K562 (cell line): ENCODE data around the gene PEBP1. TPM values are rescaled to one million over a fixed set of nuclear protein-coding genes. Genes with fewer than 3 reads are reported as not detected.
A peak's percentile ranks its signal among the peaks of the same experiment; 100 is the strongest.

Experiments used
- ATAC-seq: fragments of 200-7000 bp; cut with Tn5 transposase; 3 replicates; pipeline ENCODE4 v1.9.1; 2020; ENCODE audit warnings: moderate library complexity
- BruUV-seq: library from RNA; stranded (reverse); fragments of 400-500 nt; replicated peaks from 2 replicates; lab custom pipeline; 2021; lab: Mats Ljungman, UMichigan
- CTCF ChIA-PET: fragments of 300-600 bp; formaldehyde crosslinking; extraction: SDS; loops from one replicate; lab custom pipeline; 2021; ENCODE audit warnings: low intra/inter-chr PET ratio; lab: Yijun Ruan, JAX
- POLR2A ChIA-PET: fragments of 300-600, 350-650 bp; sonication (Branson Sonifier 250); formaldehyde crosslinking; extraction: SDS; loops from one replicate; lab custom pipeline; 2021; ENCODE audit warnings: antibody characterized with exemption, inconsistent platforms; lab: Yijun Ruan, JAX
- DNase-seq, 4 experiments: peaks; one replicate each; pipeline versions ENCODE4 v3.0.0 to v3.0.0-alpha.2; 2011 to 2018; ENCODE audit warnings: low spot score in 3 of 4, mixed read lengths in 3 of 4; ENCODE audit errors: extremely low read depth in 1 of 4
- FAIRE-seq: peaks from 2 replicates; lab custom pipeline; 2011; peaks lifted over from hg19 to GRCh38; lab: Jason Lieb, UNC
- H2AFZ ChIP-seq: 2 replicates; pipeline ENCODE4 v1.6.0; 2011; ENCODE audit warnings: low read depth, low read length, control low read depth, inconsistent platforms
- H3K27ac ChIP-seq: fragments of 200-600 bp; 3 replicates; pipeline ENCODE4 v1.8.0; 2011; ENCODE audit warnings: low read depth, mild to moderate bottlenecking, control low read depth, inconsistent platforms, low read length, moderate library complexity, mixed read lengths; ENCODE audit errors: extremely low read depth
- H3K27me3 ChIP-seq, 2 experiments: fragments of 300-600 bp in 1 of 2; 2 replicates in 1 of 2; 3 replicates in 1 of 2; pipeline versions ENCODE4 v1.6.0 to v1.8.0; 2011; ENCODE audit warnings: inconsistent platforms in 2 of 2, low read length in 2 of 2, mild to moderate bottlenecking in 1 of 2, mixed read lengths in 1 of 2, moderate library complexity in 1 of 2; ENCODE audit not compliant: control insufficient read depth in 2 of 2, insufficient read depth in 2 of 2
- H3K36me3 ChIP-seq: fragments of 300-600 bp; 3 replicates; pipeline ENCODE4 v1.8.0; 2011; ENCODE audit warnings: mild to moderate bottlenecking, low read length, inconsistent platforms; ENCODE audit not compliant: control insufficient read depth, insufficient read depth
- H3K4me1 ChIP-seq, 2 experiments: fragments of 200-600 bp in 1 of 2; replicated peaks in 1 of 2; 2 replicates in 1 of 2; 3 replicates in 1 of 2; pipeline versions ENCODE4 v1.5.1 to v1.8.0; 2011; ENCODE audit warnings: inconsistent platforms in 2 of 2, low read length in 2 of 2, mild to moderate bottlenecking in 1 of 2, mixed read lengths in 1 of 2, moderate library complexity in 1 of 2; ENCODE audit not compliant: control insufficient read depth in 2 of 2, insufficient read depth in 2 of 2
- H3K4me2 ChIP-seq: 2 replicates; pipeline ENCODE4 v1.6.1; 2011; ENCODE audit warnings: low read length, control low read depth, inconsistent platforms, mixed read lengths; ENCODE audit not compliant: insufficient read depth
- H3K4me3 ChIP-seq: fragments of 200-600 bp; sonication (generic), shearing (Covaris generic); 2 replicates; pipeline ENCODE4 v1.5.1; 2016; ENCODE audit warnings: control low read depth, inconsistent platforms
- H3K79me2 ChIP-seq: fragments of 200-600 bp; 3 replicates; pipeline ENCODE4 v1.8.0; 2011; ENCODE audit warnings: low read length, inconsistent platforms; ENCODE audit not compliant: control insufficient read depth, insufficient read depth
- H3K9ac ChIP-seq, 2 experiments: 2 replicates each; pipeline versions ENCODE4 v1.6.0 to v1.6.1; 2011; ENCODE audit warnings: low read depth in 2 of 2, low read length in 2 of 2, control low read depth in 1 of 2, inconsistent platforms in 1 of 2, mild to moderate bottlenecking in 1 of 2, mixed read lengths in 1 of 2; ENCODE audit not compliant: insufficient read depth in 1 of 2
- H3K9me1 ChIP-seq: one replicate; pipeline ENCODE4 v1.6.0; 2011; ENCODE audit warnings: inconsistent platforms, mild to moderate bottlenecking, low read length, moderate library complexity; ENCODE audit not compliant: control insufficient read depth, insufficient read depth
- H3K9me3 ChIP-seq: replicated peaks from 2 replicates; pipeline ENCODE4 v1.5.1; 2011; ENCODE audit warnings: low read depth, low read length, inconsistent platforms; ENCODE audit not compliant: control insufficient read depth, insufficient read depth
- H4K20me1 ChIP-seq: replicated peaks from 2 replicates; pipeline ENCODE4 v1.6.1; 2011; ENCODE audit warnings: low read length, inconsistent platforms, mixed read lengths; ENCODE audit not compliant: control insufficient read depth, insufficient read depth
- CREBBP ChIP-seq: IDR thresholded peaks from one replicate; pipeline ENCODE4 v1.6.1; 2012; ENCODE audit warnings: low read depth, mild to moderate bottlenecking, control low read depth, inconsistent platforms, low read length
- FOS ChIP-seq: IDR thresholded peaks from 3 replicates; pipeline ENCODE4 v1.6.1; 2011; ENCODE audit not compliant: insufficient read length; ENCODE audit errors: extremely low read depth
- POLR2G ChIP-seq: fragments of 200-400 bp; formaldehyde crosslinking; IDR thresholded peaks from 2 replicates; pipeline ENCODE4 v1.6.1; 2017; ENCODE audit warnings: low read depth, mild to moderate bottlenecking, antibody characterized with exemption, low read length, moderate library complexity
- RAD51 ChIP-seq: fragments of 450-650 bp; IDR thresholded peaks from 2 replicates; pipeline ENCODE4 v1.7.1; 2016; ENCODE audit warnings: low read depth, mild to moderate bottlenecking, borderline replicate concordance
- RBM25 ChIP-seq: fragments of 200-400 bp; formaldehyde crosslinking; IDR thresholded peaks from 2 replicates; pipeline ENCODE4 v1.6.1; 2018; ENCODE audit warnings: low read length, low read depth, moderate library complexity; ENCODE audit not compliant: severe bottlenecking
- SRSF9 ChIP-seq: fragments of 200-400 bp; formaldehyde crosslinking; IDR thresholded peaks from 2 replicates; pipeline ENCODE4 v1.6.1; 2017; ENCODE audit warnings: low read depth, low read length, borderline replicate concordance
- TBP ChIP-seq: optimal IDR thresholded peaks from 2 replicates; pipeline ENCODE3; 2011; ENCODE audit warnings: low read depth, low read length, improper control_type of control experiment
- TFAM ChIP-seq: fragments of 250-450 bp; sonication (Bioruptor Pico); conservative IDR thresholded peaks from 2 replicates; pipeline ENCODE4 v1.5.0; 2021; ENCODE audit warnings: mild to moderate bottlenecking, moderate library complexity
- WGBS: fragments of 100-300 bp; shearing (Covaris generic); methylation state at CpG from one replicate; pipeline ENCODE4 v1.1.6; 2016; ENCODE audit warnings: low coverage, mixed read lengths; ENCODE audit not compliant: insufficient coverage; ENCODE audit errors: missing lambda C conversion rate; 5-methylcytosine and 5-hydroxymethylcytosine counted together
- in situ Hi-C: fragments of 300-500 bp; cut with MboI; formaldehyde crosslinking; loops from 4 replicates; pipeline ENCODE4 v1.15.0; 2018; ENCODE audit warnings: inconsistent platforms, mixed read lengths
- intact Hi-C: fragments of 100-400 bp; cut with micrococcal nuclease; formaldehyde crosslinking; loops from 2 replicates; pipeline ENCODE4 v1.14.2; 2022
- polyA plus RNA-seq, 8 experiments: library from polyadenylated mRNA; depleted of rRNA in 4 of 8; stranded (reverse) in 5 of 8; unstranded in 3 of 8; fragments of >200 nt; fragmentation: Nextera tagmentation in 2 of 8; fragmentation: Illumina TruSeq in 1 of 8; extraction: Ambion mirVana in 2 of 8; extraction: Trizol in 1 of 8; gene quantifications; 2 replicates each; pipeline versions ENCODE4 v1.2.1 to v1.2.3, GENCODE V29; 2011 to 2014; ENCODE audit warnings: inconsistent platforms in 1 of 8, missing spikeins in 1 of 8
- total RNA-seq, 7 experiments: library from RNA; depleted of rRNA in 6 of 7; stranded (reverse); fragments of >200 nt in 6 of 7; fragmentation: Illumina TruSeq in 2 of 7; extraction: Trizol in 2 of 7; gene quantifications; 2 replicates each; pipeline versions ENCODE4 v1.2.1 to v1.2.3, GENCODE V29; 2011 to 2021; ENCODE audit warnings: low replicate concordance in 1 of 7

PEBP1 gene
- total and polyA plus RNA-seq, 9 of the 15 experiments (the other 6 are each of a cell fraction or from before 2014, with no cell fraction given), result 77.3 to 207 (median 153) TPM

DNA sequence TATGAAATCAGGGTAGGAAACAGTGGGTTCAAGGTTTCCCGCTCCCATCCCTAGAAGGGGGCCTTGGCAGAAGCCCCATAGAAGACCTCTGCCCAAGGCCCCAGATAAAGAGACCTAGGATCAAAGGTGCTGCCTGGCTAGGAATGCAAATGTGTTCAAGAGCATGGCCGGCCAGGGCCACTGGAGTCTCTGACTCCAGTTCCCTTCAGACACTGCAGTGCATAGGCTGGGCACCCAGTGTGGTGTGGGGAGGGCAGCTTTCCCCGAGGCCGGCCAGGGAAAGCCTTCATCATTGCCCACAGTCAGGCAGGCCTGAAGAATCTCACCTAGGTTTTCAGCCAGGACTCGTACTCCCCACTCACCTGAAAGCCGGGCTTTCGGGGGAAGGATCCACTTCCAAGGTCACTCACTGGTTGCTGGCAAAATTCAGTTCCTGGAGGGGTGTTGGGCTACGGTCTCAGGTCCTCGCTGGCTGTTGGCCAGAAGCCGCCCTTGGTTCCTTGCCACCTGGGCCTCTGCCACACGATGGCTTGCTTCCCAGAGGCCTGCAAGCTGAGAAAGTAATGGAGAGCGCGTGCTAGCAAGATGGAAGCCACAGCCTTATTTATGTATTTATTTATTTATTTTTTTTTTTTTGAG lies 9.7 kb upstream of the PEBP1 start:
- no peaks in the 10 kb centered on the region for H3K9me3 ChIP-seq
- peak overlapping the region in 1 of 2 experiments; percentile 68; a peak in 1 of 4 replicates for H3K9ac ChIP-seq
- POLR2A ChIA-PET, result no interaction called here
- no peaks in the 10 kb centered on the region for H4K20me1 ChIP-seq
- intact Hi-C loops, result no loop called here
- no peaks in the 10 kb centered on the region for H3K79me2 ChIP-seq
- TF ChIP-seq RBM25 (no peak), TFAM (CRISPR knock-in tag) (no peak), FOS (no peak), CREBBP (no peak), SRSF9 (no peak), RAD51 (no peak), TBP (no peak), POLR2G (no peak)
- H3K4me2 ChIP-seq, result no peak overlapping the region
- no peak for FAIRE-seq
- H3K36me3 ChIP-seq, result no peaks in the 10 kb centered on the region; the same call in 2 of the 3 replicates
- no peak overlapping the region for H2AFZ ChIP-seq
- no peak; the same call in 2 of the 3 replicates for ATAC-seq
- H3K27ac ChIP-seq, result no peak overlapping the region
- CTCF ChIA-PET, result interaction anchor here (0.6 kb wide), 1 partner anchor 1848 kb away, joined by 3 read pairs; no protein-coding TSS in a partner anchor
- DNase-seq, result no peak
- WGBS, result 80% methylated on average over 11 of the region's 13 CpGs
- BruUV-seq, result no TSS peak
- no peak overlapping the region for H3K4me3 ChIP-seq
- H3K9me1 ChIP-seq, result no peaks in the 10 kb centered on the region
- peaks cover under 1 to 6% of the 10 kb centered on the region in 2 experiments; a peak in 4 of 5 replicates for H3K4me1 ChIP-seq
- in situ Hi-C loops, result no loop called here
- no peaks in the 10 kb centered on the region for H3K27me3 ChIP-seq
